NB4 (cell line): ENCODE data around the gene HOXA6.

Experiments
- DNase-seq: peaks from one replicate; pipeline ENCODE4 v3.0.0; 2010; ENCODE audit warnings: low read depth
- H3K4me3 ChIP-seq: one replicate; pipeline ENCODE4 v1.5.1; 2011; ENCODE audit warnings: mild to moderate bottlenecking, low read depth, low read length, moderate library complexity
- MAX ChIP-seq: IDR thresholded peaks from 2 replicates; pipeline ENCODE4 v1.6.1; 2011; ENCODE audit warnings: low read depth, low read length
- MYC ChIP-seq: IDR thresholded peaks from 2 replicates; pipeline ENCODE4 v1.6.1; 2011; ENCODE audit warnings: low read depth, low read length
- POLR2A ChIP-seq: IDR thresholded peaks from 2 replicates; pipeline ENCODE4 v1.6.1; 2011; ENCODE audit warnings: mild to moderate bottlenecking; ENCODE audit not compliant: insufficient read length; ENCODE audit errors: extremely low read depth
- TF ChIP-seq, protein P1 (sequence below): IDR thresholded peaks from one replicate; pipeline ENCODE4 v1.5.1; 2012; ENCODE audit warnings: low read depth, low read length

HOXA6 gene

GRCh38 chr7:27146491-27147198 is 929 bp downstream of the HOXA6 start:
- no peak for DNase-seq
- TF ChIP-seq POLR2A (no peak), MYC (no peak), MAX (no peak)
- TF ChIP-seq, protein P1, sequence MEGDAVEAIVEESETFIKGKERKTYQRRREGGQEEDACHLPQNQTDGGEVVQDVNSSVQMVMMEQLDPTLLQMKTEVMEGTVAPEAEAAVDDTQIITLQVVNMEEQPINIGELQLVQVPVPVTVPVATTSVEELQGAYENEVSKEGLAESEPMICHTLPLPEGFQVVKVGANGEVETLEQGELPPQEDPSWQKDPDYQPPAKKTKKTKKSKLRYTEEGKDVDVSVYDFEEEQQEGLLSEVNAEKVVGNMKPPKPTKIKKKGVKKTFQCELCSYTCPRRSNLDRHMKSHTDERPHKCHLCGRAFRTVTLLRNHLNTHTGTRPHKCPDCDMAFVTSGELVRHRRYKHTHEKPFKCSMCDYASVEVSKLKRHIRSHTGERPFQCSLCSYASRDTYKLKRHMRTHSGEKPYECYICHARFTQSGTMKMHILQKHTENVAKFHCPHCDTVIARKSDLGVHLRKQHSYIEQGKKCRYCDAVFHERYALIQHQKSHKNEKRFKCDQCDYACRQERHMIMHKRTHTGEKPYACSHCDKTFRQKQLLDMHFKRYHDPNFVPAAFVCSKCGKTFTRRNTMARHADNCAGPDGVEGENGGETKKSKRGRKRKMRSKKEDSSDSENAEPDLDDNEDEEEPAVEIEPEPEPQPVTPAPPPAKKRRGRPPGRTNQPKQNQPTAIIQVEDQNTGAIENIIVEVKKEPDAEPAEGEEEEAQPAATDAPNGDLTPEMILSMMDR = no peak
- no peak overlapping the region for H3K4me3 ChIP-seq

DNA sequence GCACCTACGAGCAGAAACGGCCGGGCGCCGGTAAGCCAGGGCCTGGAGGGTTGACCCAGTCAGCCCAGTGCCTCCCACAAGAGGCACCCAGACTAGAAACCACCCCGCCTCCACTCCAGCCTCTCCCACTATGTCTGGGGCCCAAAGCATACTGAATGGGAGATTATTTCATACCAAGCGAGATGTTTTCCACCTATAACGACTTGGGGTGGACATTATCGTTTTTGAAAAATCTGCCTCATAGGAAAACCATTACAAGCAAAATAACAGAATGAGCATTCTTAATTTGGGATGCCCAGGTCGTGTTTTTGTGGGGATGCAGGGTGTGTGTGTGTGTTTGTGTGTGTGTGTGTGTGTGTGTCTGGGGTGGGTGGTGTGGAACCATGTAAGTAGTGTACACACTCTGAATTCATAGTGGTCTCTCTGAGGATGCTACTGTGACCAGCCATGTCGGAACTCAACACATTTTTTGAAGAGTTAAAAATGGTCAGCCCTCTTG is 1.6 kb downstream of the HOXA6 start:
- H3K4me3 ChIP-seq = no peak overlapping the region
- no peak for TF ChIP-seq MYC
- no peak for TF ChIP-seq POLR2A
- TF ChIP-seq MAX = no peak
- TF ChIP-seq, protein P1 = no peak
- no peak for DNase-seq

DNA sequence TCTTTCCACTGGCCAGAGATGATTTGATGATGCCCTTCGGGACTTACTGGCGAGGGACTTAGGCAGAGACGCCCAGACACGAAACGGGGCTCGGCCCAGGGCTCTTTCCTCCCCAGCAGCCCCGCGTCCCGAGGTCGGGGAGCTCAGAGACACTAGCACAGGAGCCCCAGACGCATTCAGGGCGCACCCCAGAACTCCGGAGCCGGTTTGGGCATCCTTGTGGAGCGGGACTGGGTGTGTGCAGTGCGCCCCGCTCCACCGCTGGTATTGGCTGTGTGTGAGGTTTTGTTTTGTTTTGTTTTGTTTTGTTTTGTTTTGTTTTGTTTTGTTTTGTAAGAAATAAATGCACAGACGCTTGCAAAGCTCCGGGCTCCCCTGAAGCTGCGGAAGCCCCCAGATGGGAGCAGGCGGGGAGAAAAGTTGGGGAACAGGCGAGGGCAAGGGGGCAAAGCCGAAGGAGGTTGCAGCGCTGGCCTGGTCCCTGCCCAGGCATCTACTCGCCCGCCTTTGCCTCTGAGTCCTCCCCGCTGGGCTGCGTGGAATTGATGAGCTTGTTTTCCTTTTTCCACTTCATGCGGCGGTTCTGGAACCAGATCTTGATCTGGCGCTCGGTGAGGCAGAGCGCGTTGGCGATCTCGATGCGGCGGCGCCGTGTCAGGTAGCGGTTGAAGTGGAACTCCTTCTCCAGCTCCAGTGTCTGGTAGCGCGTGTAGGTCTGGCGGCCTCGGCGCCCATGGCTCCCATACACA is 2.2 kb downstream of the HOXA6 start:
- TF ChIP-seq POLR2A (no peak), MYC (no peak), MAX (no peak)
- TF ChIP-seq, protein P1 = no peak
- no peak for DNase-seq
- H3K4me3 ChIP-seq = no peak overlapping the region

- H3K4me3 ChIP-seq = no peak overlapping the region
- TF ChIP-seq, protein P1 = no peak
- TF ChIP-seq MAX (no peak), MYC (no peak), POLR2A (no peak)
- no peak for DNase-seq
These were observed 2.8 kb downstream of the HOXA6 start for GRCh38 chr7:27144781-27145164.

- H3K4me3 ChIP-seq = no peak overlapping the region
- TF ChIP-seq POLR2A (no peak), MAX (no peak), MYC (no peak)
- TF ChIP-seq, protein P1 = no peak
- DNase-seq = no peak
These were observed 3.4 kb downstream of the HOXA6 start for GRCh38 chr7:27143950-27144780.
